ENCODE results near the gene BRIP1. TPM values are rescaled to one million over a fixed set of nuclear protein-coding genes. Genes with fewer than 3 reads are reported as not detected.
"Not testable (repeated sequence)": the region's sequence is repeated elsewhere in the genome, so short reads cannot be mapped to it uniquely, and the experiment has no call there.

Gene BRIP1
- total RNA-seq, 2 donors from 2014 or later, result 10.8 to 23.1 TPM

DNA sequence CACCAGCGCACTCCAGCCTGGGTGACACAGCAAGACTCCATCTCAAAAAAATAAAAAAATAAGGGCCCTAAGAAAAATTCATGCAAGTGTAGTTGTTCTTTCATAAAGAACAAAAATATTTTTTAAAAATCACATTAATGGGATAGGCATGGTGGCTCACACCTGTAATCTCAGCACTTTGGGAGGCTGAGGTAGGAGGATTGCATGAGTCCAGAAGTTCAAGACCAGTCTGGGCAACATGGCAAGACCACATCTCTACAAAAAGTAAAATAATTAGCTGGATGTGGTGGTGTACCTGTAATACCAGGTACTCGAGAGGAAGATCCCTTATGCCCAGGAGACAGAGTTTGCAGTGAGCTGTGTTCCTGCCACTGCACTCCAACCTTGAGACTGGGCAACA is 15.2 kb upstream of the BRIP1 start:
- H3K9me3 Mint-ChIP-seq, result no peaks in the 10 kb centered on the region
- no peak overlapping the region for H3K4me3 Mint-ChIP-seq
- H3K27me3 Mint-ChIP-seq, result no peaks in the 10 kb centered on the region
- no peak for DNase-seq (ENCODE audit: low spot score)
- no peak overlapping the region for H3K27ac Mint-ChIP-seq
- ATAC-seq, result no peak
- peaks cover 12% of the 10 kb centered on the region for H3K36me3 Mint-ChIP-seq
- H3K4me1 Mint-ChIP-seq (ENCODE audit: low read depth in 2 of 2), result no peaks in the 10 kb centered on the region

DNA sequence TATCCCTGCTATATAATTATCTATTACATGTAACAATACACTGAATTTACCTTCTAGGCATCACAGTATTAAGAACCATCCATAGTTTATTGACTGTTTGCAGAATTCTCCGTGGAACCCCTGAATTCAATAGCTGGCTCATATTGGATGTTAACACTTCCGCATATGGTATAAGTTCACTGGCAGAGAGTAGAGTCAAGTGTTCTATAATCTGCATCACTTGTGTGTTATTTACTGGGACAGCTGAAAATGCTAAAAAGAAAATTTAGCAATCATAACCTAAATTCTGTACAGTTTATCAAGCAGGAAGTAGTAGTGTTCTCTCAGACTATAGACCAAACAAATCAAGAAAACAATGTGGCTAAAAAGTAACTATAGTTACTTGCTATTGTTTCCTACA is 14.5 kb upstream of the BRIP1 start:
- ATAC-seq (no peak), DNase-seq (ENCODE audit: low spot score) (no peak)
- no peak overlapping the region for H3K27ac Mint-ChIP-seq
- H3K36me3 Mint-ChIP-seq, result peaks cover 12% of the 10 kb centered on the region
- H3K9me3 Mint-ChIP-seq, result no peaks in the 10 kb centered on the region
- no peak overlapping the region for H3K4me3 Mint-ChIP-seq
- H3K4me1 Mint-ChIP-seq (ENCODE audit: low read depth in 2 of 2), result no peaks in the 10 kb centered on the region
- H3K27me3 Mint-ChIP-seq, result no peaks in the 10 kb centered on the region

- Mint-ChIP-seq H3K27ac (no peak overlapping the region), H3K4me3 (no peak overlapping the region), H3K36me3 (peaks cover 12% of the 10 kb centered on the region), H3K27me3 (no peaks in the 10 kb centered on the region), H3K4me1 (ENCODE audit: low read depth in 2 of 2) (no peaks in the 10 kb centered on the region), H3K9me3 (no peaks in the 10 kb centered on the region)
- ATAC-seq, result no peak
- DNase-seq (ENCODE audit: low spot score), result no peak
Measured at GRCh38 chr17:61875804-61876203, 12.5 kb upstream of the BRIP1 start.

- no peak for DNase-seq (ENCODE audit: low spot score)
- no peaks in the 10 kb centered on the region for H3K27me3 Mint-ChIP-seq
- no peak overlapping the region for H3K27ac Mint-ChIP-seq
- H3K4me3 Mint-ChIP-seq, result no peak overlapping the region
- no peaks in the 10 kb centered on the region for H3K9me3 Mint-ChIP-seq
- peaks cover 15% of the 10 kb centered on the region for H3K36me3 Mint-ChIP-seq
- no peaks in the 10 kb centered on the region for H3K4me1 Mint-ChIP-seq (ENCODE audit: low read depth in 2 of 2)
- ATAC-seq, result no peak
Measured at GRCh38 chr17:61875285-61875684, 12.0 kb upstream of the BRIP1 start.

DNA sequence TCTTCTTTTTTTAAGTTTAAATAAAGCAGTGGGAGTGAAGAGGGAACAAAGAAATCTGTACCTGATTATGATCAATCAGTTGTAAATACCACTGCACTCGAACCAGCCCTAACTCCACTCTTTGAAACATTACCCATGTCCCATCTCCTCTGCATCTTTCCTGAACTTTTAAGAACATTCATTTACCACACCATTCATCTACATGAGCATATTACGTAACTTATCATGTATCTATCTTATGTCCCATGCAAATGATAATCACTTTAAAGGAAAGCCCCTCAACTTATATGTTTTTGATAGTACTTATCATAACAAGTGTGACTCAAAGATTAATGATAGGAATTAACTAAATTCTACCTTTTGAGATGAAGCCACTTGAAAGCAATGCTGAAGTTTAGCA is 10.7 kb upstream of the BRIP1 start:
- Mint-ChIP-seq H3K36me3 (peaks cover 18% of the 10 kb centered on the region), H3K4me3 (no peak overlapping the region), H3K27me3 (no peaks in the 10 kb centered on the region), H3K27ac (no peak overlapping the region), H3K9me3 (no peaks in the 10 kb centered on the region), H3K4me1 (ENCODE audit: low read depth in 2 of 2) (no peaks in the 10 kb centered on the region)
- ATAC-seq (no peak), DNase-seq (ENCODE audit: low spot score) (no peak)

DNA sequence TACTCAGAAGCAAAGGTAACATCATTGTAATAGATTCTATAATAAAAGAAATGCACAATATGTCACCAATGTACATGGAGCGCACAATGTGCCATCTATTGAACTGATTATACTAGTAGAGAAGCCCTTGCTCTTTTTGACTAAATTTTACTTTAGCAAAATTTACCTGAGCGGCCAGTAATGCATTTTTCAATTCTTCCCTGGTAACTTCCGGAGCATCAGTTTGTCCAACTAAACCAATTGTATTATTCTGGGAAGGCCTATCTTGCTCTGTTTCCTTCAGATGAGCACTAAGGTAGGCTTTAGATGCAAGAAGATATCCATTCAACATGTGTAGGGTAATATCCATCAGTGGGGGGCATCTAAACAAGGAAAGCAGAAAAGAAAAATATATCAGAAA is 8.8 kb upstream of the BRIP1 start:
- no peaks in the 10 kb centered on the region for H3K27me3 Mint-ChIP-seq
- no peak for DNase-seq (ENCODE audit: low spot score)
- H3K36me3 Mint-ChIP-seq, result peaks cover 20% of the 10 kb centered on the region
- no peaks in the 10 kb centered on the region for H3K4me1 Mint-ChIP-seq (ENCODE audit: low read depth in 2 of 2)
- H3K9me3 Mint-ChIP-seq, result no peaks in the 10 kb centered on the region
- H3K4me3 Mint-ChIP-seq, result no peak overlapping the region
- no peak for ATAC-seq
- H3K27ac Mint-ChIP-seq, result no peak overlapping the region

DNA sequence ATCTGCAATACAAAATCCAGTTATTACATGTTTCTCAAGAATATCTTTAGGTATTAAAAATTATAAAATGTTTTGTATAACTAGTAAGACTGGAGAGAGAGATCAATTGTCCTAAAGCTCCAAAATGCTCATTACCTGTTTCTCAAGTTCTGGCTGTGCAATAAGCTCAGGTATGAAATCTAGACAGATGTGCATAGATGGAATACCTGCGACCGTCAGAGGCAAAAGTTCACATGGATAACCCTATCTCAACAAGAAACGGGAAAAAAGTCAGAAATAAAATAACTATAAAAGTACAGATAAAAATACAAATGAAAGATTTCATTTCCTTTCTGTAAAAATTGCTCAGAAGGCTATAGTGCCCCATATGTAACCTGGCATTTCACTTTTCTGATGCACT is 5.8 kb upstream of the BRIP1 start:
- no peaks in the 10 kb centered on the region for H3K27me3 Mint-ChIP-seq
- no peak overlapping the region for H3K4me3 Mint-ChIP-seq
- H3K9me3 Mint-ChIP-seq, result no peaks in the 10 kb centered on the region
- peaks cover 17% of the 10 kb centered on the region for H3K36me3 Mint-ChIP-seq
- no peak for DNase-seq (ENCODE audit: low spot score)
- H3K4me1 Mint-ChIP-seq (ENCODE audit: low read depth in 2 of 2), result peaks cover 0 to 3% of the 10 kb centered on the region in 2 donors
- H3K27ac Mint-ChIP-seq, result no peak overlapping the region
- no peak for ATAC-seq

DNA sequence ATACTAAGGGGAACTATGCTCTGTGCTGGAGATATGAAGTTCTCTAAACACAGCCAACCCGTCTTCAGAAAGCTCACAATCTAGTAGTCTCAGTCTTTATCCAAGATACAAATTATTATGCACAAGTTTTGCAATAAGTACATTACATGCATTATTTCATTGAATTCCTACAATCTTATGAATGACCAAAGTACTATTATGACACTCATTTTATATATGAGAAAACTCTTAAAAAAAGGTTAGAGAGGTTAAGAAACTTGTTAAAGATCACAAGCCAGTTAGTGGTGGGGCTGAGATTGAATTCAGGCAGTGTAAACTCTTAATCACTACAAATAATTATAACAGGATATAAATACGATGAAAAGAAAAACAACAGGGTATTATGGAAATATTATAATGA is 4.7 kb upstream of the BRIP1 start:
- Mint-ChIP-seq H3K4me1 (ENCODE audit: low read depth in 2 of 2) (peaks cover 7 to 9% of the 10 kb centered on the region in 2 donors), H3K36me3 (peaks cover 11% of the 10 kb centered on the region), H3K4me3 (no peak overlapping the region), H3K9me3 (no peaks in the 10 kb centered on the region), H3K27me3 (no peaks in the 10 kb centered on the region), H3K27ac (no peak overlapping the region)
- ATAC-seq, result no peak
- no peak for DNase-seq (ENCODE audit: low spot score)

- H3K36me3 Mint-ChIP-seq, result peaks cover 11% of the 10 kb centered on the region
- H3K4me3 Mint-ChIP-seq, result no peak overlapping the region
- ATAC-seq (no peak), DNase-seq (ENCODE audit: low spot score) (no peak)
- peaks cover 14 to 18% of the 10 kb centered on the region in 2 donors for H3K4me1 Mint-ChIP-seq (ENCODE audit: low read depth in 2 of 2)
- H3K9me3 Mint-ChIP-seq, result no peaks in the 10 kb centered on the region
- H3K27me3 Mint-ChIP-seq, result no peaks in the 10 kb centered on the region
- H3K27ac Mint-ChIP-seq, result no peak overlapping the region
Measured at GRCh38 chr17:61867033-61867432, 3.7 kb upstream of the BRIP1 start.

GRCh38 chr17:61863801-61864126 is 436 bp upstream of the BRIP1 start:
- ATAC-seq, result no peak

GRCh38 chr17:61862105-61862574 is 1.2 kb downstream of the BRIP1 start:
- ATAC-seq, result no peak
- H3K36me3 Mint-ChIP-seq, result peaks cover 4% of the 10 kb centered on the region
- no peaks in the 10 kb centered on the region for H3K9me3 Mint-ChIP-seq
- no peak for DNase-seq (ENCODE audit: low spot score)
- peak overlapping the region; percentile 93 for H3K4me3 Mint-ChIP-seq
- H3K27me3 Mint-ChIP-seq, result no peaks in the 10 kb centered on the region
- H3K27ac Mint-ChIP-seq, result peak overlapping the region; percentile 84 to 90
- peaks cover 15 to 27% of the 10 kb centered on the region in 2 donors for H3K4me1 Mint-ChIP-seq (ENCODE audit: low read depth in 2 of 2)

More at GRCh38 chr17:61863801-61864126, 436 bp upstream of the BRIP1 start:
- Mint-ChIP-seq H3K27me3 (no peaks in the 10 kb centered on the region), H3K4me3 (peak overlapping the region; percentile 93), H3K4me1 (ENCODE audit: low read depth in 2 of 2) (peaks cover 15 to 27% of the 10 kb centered on the region in 2 donors), H3K36me3 (peaks cover 6% of the 10 kb centered on the region), H3K27ac (peak overlapping the region; percentile 84 to 90), H3K9me3 (no peaks in the 10 kb centered on the region)
- no peak for DNase-seq (ENCODE audit: low spot score)

- ATAC-seq; H3K27me3 Mint-ChIP-seq; DNase-seq (ENCODE audit: low spot score); H3K4me3 Mint-ChIP-seq; H3K36me3 Mint-ChIP-seq; H3K9me3 Mint-ChIP-seq: not testable (repeated sequence)
- Mint-ChIP-seq H3K4me1 (ENCODE audit: low read depth in 2 of 2) (peaks cover 15 to 27% of the 10 kb centered on the region in 2 donors), H3K27ac (peak overlapping the region in 1 of 2 donors; percentile 39)
Measured at GRCh38 chr17:61860397-61860796, 2.9 kb downstream of the BRIP1 start.

- no peak for DNase-seq (ENCODE audit: low spot score)
- H3K27ac Mint-ChIP-seq, result no peak overlapping the region
- H3K4me3 Mint-ChIP-seq, result no peak overlapping the region
- H3K27me3 Mint-ChIP-seq, result no peaks in the 10 kb centered on the region
- peaks cover 6% of the 10 kb centered on the region for H3K36me3 Mint-ChIP-seq
- no peak for ATAC-seq
- H3K4me1 Mint-ChIP-seq (ENCODE audit: low read depth in 2 of 2), result no peaks in the 10 kb centered on the region
- H3K9me3 Mint-ChIP-seq, result no peaks in the 10 kb centered on the region
Measured at GRCh38 chr17:61856035-61856434, 7.3 kb downstream of the BRIP1 start.

- Mint-ChIP-seq H3K4me1 (ENCODE audit: low read depth in 2 of 2) (no peaks in the 10 kb centered on the region), H3K9me3 (no peaks in the 10 kb centered on the region), H3K27me3 (no peaks in the 10 kb centered on the region), H3K4me3 (no peak overlapping the region), H3K27ac (no peak overlapping the region), H3K36me3 (peaks cover 6% of the 10 kb centered on the region)
- DNase-seq (ENCODE audit: low spot score) (no peak), ATAC-seq (no peak)
Measured at GRCh38 chr17:61852857-61853256, 10.5 kb downstream of the BRIP1 start.

DNA sequence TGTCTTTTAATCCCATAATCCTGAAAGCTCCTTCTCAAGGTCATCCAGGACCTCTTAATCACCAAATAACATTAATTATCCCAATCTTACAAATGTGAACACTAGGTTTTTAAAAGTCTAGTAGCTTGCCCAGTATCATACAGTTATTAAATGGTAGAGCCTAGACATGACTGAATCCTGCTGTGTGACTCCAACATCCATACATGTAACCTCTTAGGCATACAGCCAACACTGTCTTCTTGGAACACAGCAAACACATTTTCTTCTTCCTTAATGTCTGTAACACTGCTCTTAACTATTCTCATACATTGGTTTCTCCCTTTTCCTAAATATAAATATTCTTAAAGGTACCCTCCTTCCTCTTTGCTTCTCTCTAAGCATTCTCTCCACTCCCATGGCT is 13.7 kb downstream of the BRIP1 start:
- Mint-ChIP-seq H3K27ac (no peak overlapping the region), H3K36me3 (peaks cover 4% of the 10 kb centered on the region), H3K4me1 (ENCODE audit: low read depth in 2 of 2) (no peaks in the 10 kb centered on the region), H3K9me3 (no peaks in the 10 kb centered on the region), H3K27me3 (no peaks in the 10 kb centered on the region), H3K4me3 (no peak overlapping the region)
- DNase-seq (ENCODE audit: low spot score), result no peak
- ATAC-seq, result no peak

Data from natural killer cell treated with Interleukin-12 subunit alpha and Interleukin-12 subunit beta and Interleukin-15 and Interleukin-18, amount 100 ng/mL, for 72 hours (primary cell).